CD4-positive, alpha-beta T cell treated with Interferon alpha-2 for 1 hour (primary cell): ENCODE data around the gene GNAL.
"Not testable (repeated sequence)": the region's sequence is repeated elsewhere in the genome, so short reads cannot be mapped to it uniquely, and the experiment has no call there.

Experiments used
- DNase-seq, 2 donors: peaks; one replicate each; pipeline ENCODE4 v3.0.0-alpha.2; 2020 to 2022

GNAL gene

DNA sequence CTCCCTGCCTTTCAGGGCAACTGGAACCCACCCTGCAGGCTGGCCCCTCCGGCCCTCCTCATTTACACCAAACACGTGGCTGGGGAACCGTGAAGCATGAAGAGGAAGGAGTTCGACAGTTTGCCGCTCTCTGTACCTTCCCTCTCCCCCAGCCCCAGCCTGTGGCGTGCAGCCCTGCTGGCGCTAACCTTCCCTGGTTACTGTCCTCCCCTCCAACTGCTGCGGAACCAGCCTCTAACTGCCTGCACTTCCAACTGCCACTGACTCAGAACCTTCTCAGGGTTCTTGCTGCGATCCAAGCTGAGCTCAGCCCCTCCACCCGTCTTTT, 19.2 kb upstream of the GNAL start:
- no peak for DNase-seq

- no peak for DNase-seq
These were observed 17.9 kb upstream of the GNAL start for GRCh38 chr18:11671156-11671555.

- no peak for DNase-seq
These were observed 16.9 kb upstream of the GNAL start for GRCh38 chr18:11672198-11672597.

DNA sequence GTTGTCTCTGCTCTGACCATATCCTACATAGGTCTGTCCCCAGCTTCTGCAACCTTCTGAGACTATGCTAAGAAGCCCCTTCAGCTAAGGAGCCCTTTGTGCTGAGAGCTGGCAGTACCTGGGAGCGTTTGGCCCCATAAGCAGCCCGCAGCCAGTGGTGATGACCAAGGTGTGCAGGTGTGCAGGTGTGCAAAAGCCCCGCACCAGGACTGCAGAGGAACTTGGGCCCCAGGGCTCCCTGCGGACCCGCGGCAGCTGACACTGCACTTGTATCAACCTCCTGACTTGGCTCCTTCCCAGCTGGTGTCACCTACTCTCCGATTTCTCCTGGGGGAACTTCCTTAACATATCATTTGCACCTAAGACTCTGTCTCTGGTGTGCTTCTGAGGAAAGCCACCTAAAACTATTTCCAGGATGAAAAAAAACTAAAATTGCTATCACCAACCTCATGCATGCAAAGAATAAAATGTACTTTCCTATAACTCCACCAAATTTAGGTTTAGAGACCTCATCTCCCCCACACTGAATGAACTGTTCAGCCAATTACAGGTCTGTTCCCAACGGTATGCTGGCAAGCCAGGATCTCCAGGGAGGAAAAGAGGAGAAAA, 16.1 kb upstream of the GNAL start:
- no peak for DNase-seq

GRCh38 chr18:11673560-11673959, 15.5 kb upstream of the GNAL start:
- no peak for DNase-seq

DNA sequence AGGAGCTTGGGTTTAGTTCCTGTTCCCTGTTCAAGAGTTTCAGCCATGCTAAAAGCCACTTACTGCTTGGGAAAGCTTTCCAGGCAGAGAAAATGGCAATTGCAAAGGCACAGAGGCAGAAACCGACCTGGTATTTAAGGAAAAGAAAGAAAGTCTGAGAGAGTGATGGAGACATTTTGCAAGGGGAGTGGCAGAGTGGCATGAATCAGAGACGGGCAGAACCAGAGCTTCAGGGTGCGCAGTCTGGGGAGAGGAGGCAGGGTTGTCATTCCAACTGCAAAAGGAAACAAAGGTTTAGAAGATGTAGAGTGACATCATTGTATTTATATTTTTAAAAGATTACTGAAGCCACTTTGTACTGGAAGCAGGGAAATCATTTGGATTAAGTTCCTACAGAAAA, 14.9 kb upstream of the GNAL start:
- no peak for DNase-seq

DNA sequence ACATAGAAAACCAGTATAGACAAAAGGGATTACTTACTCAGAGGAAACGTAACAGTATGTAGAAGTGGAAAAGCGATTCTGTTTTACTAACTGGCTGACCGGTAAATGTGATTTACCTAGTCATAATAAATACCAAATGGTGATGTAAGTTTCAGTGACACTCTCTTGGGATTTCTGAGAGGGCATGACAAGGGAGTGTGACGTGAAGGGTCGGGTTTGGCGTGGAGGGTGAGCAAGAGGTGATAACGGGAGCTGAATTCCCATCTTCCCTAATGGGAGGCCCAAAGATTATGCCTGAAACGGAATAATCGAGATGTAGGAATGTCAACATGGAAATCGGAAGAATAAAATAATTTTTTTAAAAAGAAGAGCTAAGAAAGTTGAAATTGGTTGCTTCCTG, 12.7 kb upstream of the GNAL start:
- DNase-seq = no peak

- DNase-seq = no peak
These were observed 12.2 kb upstream of the GNAL start for GRCh38 chr18:11676867-11677266.

- DNase-seq = no peak
These were observed 10.9 kb upstream of the GNAL start for GRCh38 chr18:11678211-11678610.

- DNase-seq = no peak
These were observed 853 bp downstream of the GNAL start for GRCh38 chr18:11689669-11690565.

DNA sequence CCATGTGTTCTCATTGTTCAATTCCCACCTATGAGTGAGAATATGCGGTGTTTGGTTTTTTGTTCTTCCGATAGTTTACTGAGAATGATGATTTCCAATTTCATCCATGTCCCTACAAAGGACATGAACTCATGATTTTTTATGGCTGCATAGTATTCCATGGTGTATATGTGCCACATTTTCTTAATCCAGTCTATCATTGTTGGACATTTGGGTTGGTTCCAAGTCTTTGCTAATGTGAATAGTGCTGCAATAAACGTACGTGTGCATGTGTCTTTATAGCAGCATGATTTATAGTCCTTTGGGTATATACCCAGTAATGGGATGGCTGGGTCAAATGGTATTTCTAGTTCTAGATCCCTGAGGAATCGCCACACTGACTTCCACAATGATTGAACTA, 1.6 kb downstream of the GNAL start:
- DNase-seq = not testable (repeated sequence)

DNA sequence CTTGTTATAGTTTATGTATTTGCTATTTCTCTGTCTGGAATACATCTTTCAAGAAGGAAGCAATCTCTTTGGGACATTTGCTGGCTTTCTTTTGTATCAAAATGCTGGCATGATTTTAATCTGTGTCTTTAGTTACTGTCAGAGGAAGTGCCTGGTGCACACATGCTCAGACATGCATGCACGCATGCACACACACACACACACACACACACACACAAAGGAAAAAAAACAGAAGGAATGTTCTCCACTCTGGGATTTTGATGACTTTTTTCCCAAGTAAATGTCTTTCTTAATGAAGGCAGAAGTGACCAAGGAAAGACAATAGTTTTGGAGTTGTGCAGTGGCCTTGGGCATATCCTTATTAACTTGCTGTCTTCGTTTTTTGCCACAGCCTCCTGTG, 6.7 kb downstream of the GNAL start:
- no peak for DNase-seq

GRCh38 chr18:11696451-11696850, 7.4 kb downstream of the GNAL start:
- no peak for DNase-seq

DNA sequence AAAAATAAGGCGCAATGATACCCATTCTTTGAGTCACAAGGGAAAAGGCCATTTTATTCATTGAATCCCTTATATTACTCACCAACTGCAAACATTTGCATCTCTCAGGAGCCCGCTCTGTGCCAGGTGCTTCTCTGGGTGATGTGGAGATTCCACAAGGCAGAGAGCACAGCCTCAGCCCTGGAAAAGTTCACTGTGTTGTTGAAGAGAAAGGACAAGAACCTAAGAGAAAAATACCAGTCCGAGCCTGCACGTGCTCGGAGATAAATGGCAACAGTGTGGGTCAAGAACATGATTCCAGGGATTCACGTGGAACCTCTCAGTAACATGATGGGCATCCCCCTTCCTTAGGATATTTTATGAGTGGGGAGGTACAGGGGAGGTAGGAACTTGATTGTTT, 11.8 kb downstream of the GNAL start:
- DNase-seq = no peak

DNA sequence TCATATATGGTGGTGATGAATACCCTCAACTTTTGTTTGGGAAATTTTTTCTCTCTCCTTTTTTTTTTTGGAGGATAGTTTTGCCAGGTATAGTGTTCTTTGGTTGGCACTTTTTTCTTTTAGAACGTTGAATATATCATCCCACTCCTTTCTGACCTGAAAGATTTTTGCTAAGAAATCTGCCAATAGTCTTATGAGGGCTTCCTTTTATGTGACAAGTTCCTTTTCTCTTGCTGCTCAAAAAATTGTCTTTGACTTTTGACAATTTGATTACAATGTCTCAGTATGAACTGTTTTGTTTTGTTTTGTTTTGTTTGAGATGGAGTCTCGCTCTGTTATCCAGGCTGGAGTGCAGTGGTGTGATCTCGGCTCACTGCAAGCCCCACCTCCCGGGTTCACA, 21.5 kb downstream of the GNAL start:
- DNase-seq = no peak

DNA sequence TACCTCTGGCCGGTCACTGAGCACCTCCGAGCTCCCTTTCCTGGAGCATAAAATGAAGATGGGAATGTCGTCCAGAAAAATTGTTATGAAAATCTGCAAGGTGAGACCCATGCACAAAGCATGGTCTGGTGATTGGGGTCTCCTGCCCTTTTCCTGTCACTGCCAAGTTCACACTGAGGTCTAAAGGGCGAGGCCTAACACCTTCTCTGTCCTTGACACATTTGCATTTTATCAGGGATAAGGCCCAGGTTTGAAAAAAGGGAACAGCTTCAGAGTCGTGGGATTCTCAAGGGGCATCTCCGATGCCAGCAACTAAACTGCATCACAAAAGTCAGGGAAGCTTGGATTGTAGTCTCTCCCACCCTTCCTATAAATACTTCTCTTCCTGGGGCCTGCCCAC, 24.7 kb downstream of the GNAL start:
- DNase-seq = no peak

- no peak for DNase-seq
These were observed 25.3 kb downstream of the GNAL start for GRCh38 chr18:11714244-11714918.

- not testable (repeated sequence) for DNase-seq
These were observed 27.8 kb downstream of the GNAL start for GRCh38 chr18:11716767-11717315.

DNA sequence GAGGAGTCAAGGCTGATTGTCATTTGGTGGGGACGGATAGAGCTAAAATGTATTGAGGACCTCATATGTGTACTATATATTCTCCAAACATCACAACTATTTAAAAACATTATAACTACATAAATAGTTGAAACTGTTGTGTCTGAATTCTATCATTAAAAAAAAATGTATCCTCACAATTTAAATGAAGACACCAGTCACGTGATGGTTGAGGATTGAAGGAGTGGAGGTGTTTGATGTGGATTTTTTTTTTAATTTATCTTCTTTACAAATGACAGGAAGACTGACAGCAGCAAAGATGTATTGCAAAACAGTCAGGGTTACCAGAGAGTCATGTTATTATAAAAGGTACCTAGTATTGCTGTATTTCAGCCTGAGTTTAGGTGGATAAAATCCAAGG, 30.0 kb downstream of the GNAL start:
- DNase-seq = no peak

DNA sequence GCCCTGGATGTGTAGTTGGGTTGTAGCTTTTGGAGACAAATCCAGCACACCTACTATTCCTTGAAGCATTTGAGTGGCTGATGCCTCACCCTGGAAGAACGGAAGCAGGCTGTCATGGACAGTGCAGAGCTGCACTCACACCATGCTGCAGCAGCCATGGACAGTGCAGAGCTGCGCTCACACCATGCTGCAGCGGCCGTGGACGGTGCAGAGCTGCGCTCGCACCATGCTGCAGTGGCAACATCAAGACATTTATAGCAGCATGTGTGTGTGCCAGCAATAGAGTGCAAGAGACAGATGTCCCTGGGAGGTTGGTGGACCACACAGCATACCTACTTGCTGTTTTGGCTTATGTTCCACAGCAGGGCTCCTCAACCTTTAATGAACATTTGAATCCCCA, 30.6 kb downstream of the GNAL start:
- DNase-seq = no peak

DNA sequence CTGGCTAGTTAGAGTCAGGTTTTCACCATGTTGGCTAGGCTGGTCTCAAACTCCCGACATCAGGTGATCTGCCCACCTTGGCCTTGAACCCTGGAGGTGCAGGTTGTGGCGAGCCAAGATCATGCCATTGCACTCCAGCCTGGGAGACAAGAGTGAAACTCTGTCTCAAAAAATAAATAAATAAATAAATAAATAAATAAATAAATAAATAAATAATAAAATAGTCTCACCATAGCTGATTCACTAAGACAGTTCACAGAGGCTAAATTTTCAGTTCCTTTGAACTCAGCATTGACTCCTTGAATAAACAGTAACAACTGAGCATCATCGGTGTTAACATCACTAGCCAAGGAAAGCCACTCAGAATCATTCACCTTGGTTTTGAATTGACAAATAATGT, 32.7 kb downstream of the GNAL start:
- no peak for DNase-seq

DNA sequence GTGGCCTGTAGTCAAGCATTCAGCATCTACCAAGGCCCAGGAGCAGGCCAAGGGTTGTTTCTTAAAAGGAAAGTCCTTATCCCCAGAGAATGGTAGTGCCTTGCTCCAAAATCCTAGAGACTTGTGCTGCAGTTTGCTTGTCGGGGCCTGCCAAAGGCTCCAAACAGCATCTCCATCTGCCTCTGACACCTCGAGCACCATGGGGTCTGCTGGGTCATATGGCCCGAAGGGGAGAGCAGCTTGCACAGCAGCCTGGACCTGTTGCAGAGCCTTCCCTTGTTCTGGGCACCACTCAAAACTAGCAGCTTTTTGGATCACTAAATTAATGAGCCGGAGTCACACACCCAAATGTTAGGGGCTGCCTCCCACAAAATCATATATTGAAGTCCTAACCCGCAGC, 35.7 kb downstream of the GNAL start:
- DNase-seq = no peak

- no peak for DNase-seq
These were observed 37.5 kb downstream of the GNAL start for GRCh38 chr18:11726556-11726955.

GRCh38 chr18:11728249-11728648, 39.2 kb downstream of the GNAL start:
- DNase-seq = no peak
